ENCODE data around the gene UBE4B.
"Not testable (repeated sequence)": the region's sequence is repeated elsewhere in the genome, so short reads cannot be mapped to it uniquely, and the experiment has no call there.

Gene UBE4B

DNA sequence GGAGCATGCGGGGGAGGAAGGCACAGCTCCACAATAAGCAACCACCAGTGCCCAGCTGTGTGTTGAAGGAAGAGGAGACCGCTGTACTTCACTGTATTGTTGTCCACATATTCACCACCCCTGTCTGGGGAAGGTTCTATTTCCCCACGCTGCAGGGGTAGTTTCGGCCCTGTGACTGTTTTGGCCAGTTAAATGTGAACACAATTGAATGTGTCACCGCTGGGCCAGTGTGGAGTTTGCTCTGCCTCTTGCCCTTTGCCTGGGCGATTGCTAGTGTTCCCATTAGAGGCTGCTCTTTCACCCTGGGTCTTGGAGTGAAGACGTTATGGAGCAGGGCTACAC, 32.6 kb downstream of the UBE4B start:
- H3K4me3 ChIP-seq (ENCODE audit: control insufficient read depth in 1 of 7, extremely low read depth in 1 of 7, insufficient read depth in 4 of 7, low read depth in 2 of 7, low read length in 6 of 7) = no peak overlapping the region
- ChIA-PET CTCF (no interaction called here), POLR2A (no interaction called here)
- no peaks in the 10 kb centered on the region for H3K27me3 ChIP-seq (replicated peaks in 2 of 5; ENCODE audit: control insufficient read depth in 4 of 5, insufficient read depth in 5 of 5, low read length in 4 of 5)
- H3K4me1 ChIP-seq (ENCODE audit: control extremely low read depth in 1 of 4, control insufficient read depth in 4 of 4, insufficient read depth in 4 of 4, low read length in 3 of 4) = peaks cover 11 to 35% (median 31%) of the 10 kb centered on the region in 4 experiments
- peak overlapping the region in 1 of 2 experiments; percentile 80 for H3K27ac ChIP-seq (ENCODE audit: insufficient read depth in 1 of 2, low read depth in 1 of 2, low read length in 2 of 2, poor library complexity in 1 of 2, severe bottlenecking in 2 of 2)
- 100% methylated on average over 4 of the region's 7 CpGs for WGBS (ENCODE audit: insufficient coverage)
- H3K36me3 ChIP-seq (ENCODE audit: control insufficient read depth in 4 of 4, insufficient read depth in 4 of 4, low read length in 3 of 4) = peaks cover 0 to 4% (median 0%) of the 10 kb centered on the region in 4 experiments
- peak in 1 of 3 donors; percentile 14 for DNase-seq
- H3K9me3 ChIP-seq (ENCODE audit: control extremely low read depth in 1 of 5, control insufficient read depth in 4 of 5, insufficient read depth in 2 of 5, low read depth in 1 of 5, low read length in 4 of 5) = no peaks in the 10 kb centered on the region

DNA sequence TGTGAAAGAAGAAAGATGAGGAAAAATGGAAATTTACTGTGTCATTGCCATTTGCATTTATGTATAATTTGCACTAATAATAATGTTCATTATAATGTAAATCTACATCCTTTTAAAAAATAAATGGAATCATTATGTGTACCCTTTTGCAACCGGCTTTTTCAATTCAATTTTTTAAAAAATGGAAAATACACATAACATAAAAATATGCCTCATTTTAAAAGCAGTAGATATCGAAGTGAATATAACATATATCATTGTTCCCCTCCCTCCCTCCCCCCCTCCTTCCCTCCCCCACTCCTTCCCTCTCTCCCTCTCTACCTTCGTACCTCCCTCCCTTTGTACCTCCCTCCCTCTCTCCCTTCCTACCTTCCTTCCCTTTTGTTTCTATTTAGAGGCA, 33.0 kb downstream of the UBE4B start:
- DNase-seq = no peak
- no peak overlapping the region for H3K4me3 ChIP-seq (ENCODE audit: control insufficient read depth in 1 of 7, extremely low read depth in 1 of 7, insufficient read depth in 4 of 7, low read depth in 2 of 7, low read length in 6 of 7)
- H3K36me3 ChIP-seq (ENCODE audit: control insufficient read depth in 4 of 4, insufficient read depth in 4 of 4, low read length in 3 of 4) = peaks cover 0 to 4% (median 0%) of the 10 kb centered on the region in 4 experiments
- H3K9me3 ChIP-seq (ENCODE audit: control extremely low read depth in 1 of 5, control insufficient read depth in 4 of 5, insufficient read depth in 2 of 5, low read depth in 1 of 5, low read length in 4 of 5) = no peaks in the 10 kb centered on the region
- POLR2A ChIA-PET = no interaction called here
- CTCF ChIA-PET = no interaction called here
- H3K4me1 ChIP-seq (ENCODE audit: control extremely low read depth in 1 of 4, control insufficient read depth in 4 of 4, insufficient read depth in 4 of 4, low read length in 3 of 4) = peaks cover 11 to 35% (median 31%) of the 10 kb centered on the region in 4 experiments
- no peaks in the 10 kb centered on the region for H3K27me3 ChIP-seq (replicated peaks in 2 of 5; ENCODE audit: control insufficient read depth in 4 of 5, insufficient read depth in 5 of 5, low read length in 4 of 5)
- WGBS (ENCODE audit: insufficient coverage) = no CpG with 5 or more reads among the region's 3 CpGs
- peak overlapping the region; percentile 47 to 80 for H3K27ac ChIP-seq (ENCODE audit: insufficient read depth in 1 of 2, low read depth in 1 of 2, low read length in 2 of 2, poor library complexity in 1 of 2, severe bottlenecking in 2 of 2)

DNA sequence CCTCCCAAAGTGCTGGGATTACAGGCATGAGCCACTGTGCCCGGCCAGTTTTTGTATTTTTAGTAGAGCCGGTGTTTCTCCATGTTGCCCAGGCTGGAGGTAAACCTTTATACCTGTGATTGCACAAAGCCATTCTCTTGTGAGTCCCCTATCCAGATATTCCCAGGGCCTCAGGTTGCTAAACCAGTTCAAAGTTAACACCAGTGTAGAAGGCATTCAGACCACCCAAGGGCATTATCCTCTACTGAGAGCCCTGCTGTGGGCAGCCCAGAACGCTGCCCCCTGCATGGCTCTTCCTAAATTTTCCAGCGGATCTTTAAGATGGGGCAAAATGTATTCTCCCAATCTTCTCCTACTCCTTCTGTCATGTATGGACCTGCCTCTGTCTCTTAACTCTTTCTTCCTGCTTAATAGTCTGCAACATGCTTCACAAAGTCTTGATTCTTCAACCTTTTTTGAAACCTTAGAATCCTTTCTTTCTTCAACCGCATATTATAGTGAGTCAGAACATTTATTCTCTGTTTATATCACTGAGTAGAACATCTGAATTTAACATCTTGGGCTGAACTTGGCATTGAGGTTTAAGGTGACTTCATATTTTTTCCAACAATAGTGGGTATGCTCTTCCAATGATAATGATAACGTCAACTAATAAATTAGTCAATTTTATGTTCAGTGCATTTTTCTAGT, 36.0 kb downstream of the UBE4B start:
- 98% methylated on average over 5 of the region's 6 CpGs for WGBS (ENCODE audit: insufficient coverage)
- H3K27ac ChIP-seq (ENCODE audit: insufficient read depth in 1 of 2, low read depth in 1 of 2, low read length in 2 of 2, poor library complexity in 1 of 2, severe bottlenecking in 2 of 2) = peak overlapping the region in 1 of 2 experiments; percentile 16

DNA sequence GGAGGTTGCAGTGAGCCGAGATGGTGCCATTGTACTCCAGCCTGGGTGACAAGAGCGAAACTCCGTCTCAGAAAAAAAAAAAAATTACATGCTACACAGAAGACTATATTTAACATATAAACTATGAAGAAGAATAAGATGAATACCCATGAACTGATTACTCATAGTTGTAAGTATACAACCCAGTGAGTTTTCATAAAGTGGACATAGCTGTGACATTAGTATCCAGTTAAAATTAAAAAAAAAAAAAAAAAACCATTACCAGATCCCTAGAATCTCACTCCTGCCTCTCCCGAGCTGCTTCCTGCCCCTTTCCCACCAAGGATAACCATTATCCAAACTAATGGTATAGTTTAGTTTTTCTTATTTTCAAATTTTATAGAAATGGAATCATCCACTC, 37.4 kb downstream of the UBE4B start:
- peaks cover 0 to 6% (median 3%) of the 10 kb centered on the region in 4 experiments for H3K36me3 ChIP-seq (ENCODE audit: control insufficient read depth in 4 of 4, insufficient read depth in 4 of 4, low read length in 3 of 4)
- no peaks in the 10 kb centered on the region for H3K27me3 ChIP-seq (replicated peaks in 2 of 5; ENCODE audit: control insufficient read depth in 4 of 5, insufficient read depth in 5 of 5, low read length in 4 of 5)
- peaks cover 16 to 43% (median 35%) of the 10 kb centered on the region in 4 experiments for H3K4me1 ChIP-seq (ENCODE audit: control extremely low read depth in 1 of 4, control insufficient read depth in 4 of 4, insufficient read depth in 4 of 4, low read length in 3 of 4)
- DNase-seq = no peak
- WGBS (ENCODE audit: insufficient coverage) = no CpG with 5 or more reads among the region's 4 CpGs
- POLR2A ChIA-PET = no interaction called here
- H3K9me3 ChIP-seq (ENCODE audit: control extremely low read depth in 1 of 5, control insufficient read depth in 4 of 5, insufficient read depth in 2 of 5, low read depth in 1 of 5, low read length in 4 of 5) = no peaks in the 10 kb centered on the region
- H3K4me3 ChIP-seq (ENCODE audit: control insufficient read depth in 1 of 7, extremely low read depth in 1 of 7, insufficient read depth in 4 of 7, low read depth in 2 of 7, low read length in 6 of 7) = no peak overlapping the region
- H3K27ac ChIP-seq (ENCODE audit: insufficient read depth in 1 of 2, low read depth in 1 of 2, low read length in 2 of 2, poor library complexity in 1 of 2, severe bottlenecking in 2 of 2) = no peak overlapping the region
- CTCF ChIA-PET = no interaction called here

More for the DNA sequence above, 36.0 kb downstream of the UBE4B start:
- Histone ChIP-seq H3K9me3 (ENCODE audit: control extremely low read depth in 1 of 5, control insufficient read depth in 4 of 5, insufficient read depth in 2 of 5, low read depth in 1 of 5, low read length in 4 of 5) (no peaks in the 10 kb centered on the region), H3K4me1 (ENCODE audit: control extremely low read depth in 1 of 4, control insufficient read depth in 4 of 4, insufficient read depth in 4 of 4, low read length in 3 of 4) (peaks cover 11 to 39% (median 33%) of the 10 kb centered on the region in 4 experiments), H3K36me3 (ENCODE audit: control insufficient read depth in 4 of 4, insufficient read depth in 4 of 4, low read length in 3 of 4) (peaks cover 0 to 6% (median 3%) of the 10 kb centered on the region in 4 experiments), H3K4me3 (ENCODE audit: control insufficient read depth in 1 of 7, extremely low read depth in 1 of 7, insufficient read depth in 4 of 7, low read depth in 2 of 7, low read length in 6 of 7) (no peak overlapping the region), H3K27me3 (replicated peaks in 2 of 5; ENCODE audit: control insufficient read depth in 4 of 5, insufficient read depth in 5 of 5, low read length in 4 of 5) (no peaks in the 10 kb centered on the region)
- ChIA-PET POLR2A (no interaction called here), CTCF (no interaction called here)
- DNase-seq = no peak

DNA sequence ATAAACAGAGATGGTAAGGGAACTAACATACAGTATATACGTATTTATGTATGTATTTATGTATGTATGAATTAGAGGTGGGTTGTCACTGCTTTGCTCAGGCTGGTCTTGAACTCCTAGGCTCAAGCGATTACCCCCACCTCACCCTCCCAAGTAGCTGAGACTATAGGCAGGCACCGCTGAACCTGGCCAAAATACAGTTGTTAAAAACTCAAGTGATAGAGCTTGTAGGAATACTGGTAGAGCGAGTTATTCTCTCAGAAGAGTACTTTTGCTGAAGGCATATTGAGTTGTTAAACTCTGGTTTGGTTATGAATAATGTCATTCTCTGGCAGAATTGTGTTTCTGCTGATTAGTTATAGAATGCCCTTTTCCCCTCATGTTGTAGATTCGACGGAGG, 38.9 kb downstream of the UBE4B start:
- Histone ChIP-seq H3K27ac (ENCODE audit: insufficient read depth in 1 of 2, low read depth in 1 of 2, low read length in 2 of 2, poor library complexity in 1 of 2, severe bottlenecking in 2 of 2) (no peak overlapping the region), H3K27me3 (replicated peaks in 2 of 5; ENCODE audit: control insufficient read depth in 4 of 5, insufficient read depth in 5 of 5, low read length in 4 of 5) (no peaks in the 10 kb centered on the region), H3K4me1 (ENCODE audit: control extremely low read depth in 1 of 4, control insufficient read depth in 4 of 4, insufficient read depth in 4 of 4, low read length in 3 of 4) (peaks cover 8 to 32% (median 25%) of the 10 kb centered on the region in 4 experiments), H3K4me3 (ENCODE audit: control insufficient read depth in 1 of 7, extremely low read depth in 1 of 7, insufficient read depth in 4 of 7, low read depth in 2 of 7, low read length in 6 of 7) (no peak overlapping the region), H3K36me3 (ENCODE audit: control insufficient read depth in 4 of 4, insufficient read depth in 4 of 4, low read length in 3 of 4) (peaks cover 0 to 12% (median 1%) of the 10 kb centered on the region in 4 experiments), H3K9me3 (ENCODE audit: control extremely low read depth in 1 of 5, control insufficient read depth in 4 of 5, insufficient read depth in 2 of 5, low read depth in 1 of 5, low read length in 4 of 5) (no peaks in the 10 kb centered on the region)
- DNase-seq = no peak
- CTCF ChIA-PET = interaction anchor here (0.6 to 1.0 kb wide), 4 partner anchors 55 to 667 kb away, joined by 3 read pairs; partner anchors contain the start of gene KIF1B
- POLR2A ChIA-PET = no interaction called here
- WGBS (ENCODE audit: insufficient coverage) = 100% methylated on average over 1 of the region's 6 CpGs

DNA sequence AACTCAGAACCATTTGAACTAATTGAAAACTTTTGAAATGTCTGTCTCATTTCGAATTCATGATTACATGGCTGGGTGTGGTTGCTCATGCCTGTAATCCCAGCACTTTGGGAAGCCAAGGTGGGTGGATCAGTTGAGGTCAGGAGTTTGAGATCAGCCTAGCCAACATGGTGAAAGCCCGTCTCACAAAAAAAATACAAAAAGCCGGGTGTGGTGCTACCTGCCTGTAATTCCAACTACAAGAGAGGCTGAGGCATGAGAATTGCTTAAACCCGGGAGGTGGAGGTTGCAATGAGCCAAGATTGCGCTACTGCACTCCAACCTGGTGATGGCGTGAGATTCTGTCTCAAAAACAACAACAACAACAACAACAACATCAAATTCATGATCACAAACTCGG, 40.6 kb downstream of the UBE4B start:
- H3K4me1 ChIP-seq (ENCODE audit: control extremely low read depth in 1 of 4, control insufficient read depth in 4 of 4, insufficient read depth in 4 of 4, low read length in 3 of 4) = peaks cover 5 to 22% (median 15%) of the 10 kb centered on the region in 4 experiments
- WGBS (ENCODE audit: insufficient coverage) = 87% methylated on average over 2 of the region's 7 CpGs
- POLR2A ChIA-PET; H3K4me3 ChIP-seq (ENCODE audit: control insufficient read depth in 1 of 7, extremely low read depth in 1 of 7, insufficient read depth in 4 of 7, low read depth in 2 of 7, low read length in 6 of 7); CTCF ChIA-PET; H3K9me3 ChIP-seq (ENCODE audit: control extremely low read depth in 1 of 5, control insufficient read depth in 4 of 5, insufficient read depth in 2 of 5, low read depth in 1 of 5, low read length in 4 of 5); H3K27me3 ChIP-seq (replicated peaks in 2 of 5; ENCODE audit: control insufficient read depth in 4 of 5, insufficient read depth in 5 of 5, low read length in 4 of 5); H3K27ac ChIP-seq (ENCODE audit: insufficient read depth in 1 of 2, low read depth in 1 of 2, low read length in 2 of 2, poor library complexity in 1 of 2, severe bottlenecking in 2 of 2); DNase-seq: not testable (repeated sequence)
- H3K36me3 ChIP-seq (ENCODE audit: control insufficient read depth in 4 of 4, insufficient read depth in 4 of 4, low read length in 3 of 4) = peaks cover 0 to 18% (median 3%) of the 10 kb centered on the region in 4 experiments

DNA sequence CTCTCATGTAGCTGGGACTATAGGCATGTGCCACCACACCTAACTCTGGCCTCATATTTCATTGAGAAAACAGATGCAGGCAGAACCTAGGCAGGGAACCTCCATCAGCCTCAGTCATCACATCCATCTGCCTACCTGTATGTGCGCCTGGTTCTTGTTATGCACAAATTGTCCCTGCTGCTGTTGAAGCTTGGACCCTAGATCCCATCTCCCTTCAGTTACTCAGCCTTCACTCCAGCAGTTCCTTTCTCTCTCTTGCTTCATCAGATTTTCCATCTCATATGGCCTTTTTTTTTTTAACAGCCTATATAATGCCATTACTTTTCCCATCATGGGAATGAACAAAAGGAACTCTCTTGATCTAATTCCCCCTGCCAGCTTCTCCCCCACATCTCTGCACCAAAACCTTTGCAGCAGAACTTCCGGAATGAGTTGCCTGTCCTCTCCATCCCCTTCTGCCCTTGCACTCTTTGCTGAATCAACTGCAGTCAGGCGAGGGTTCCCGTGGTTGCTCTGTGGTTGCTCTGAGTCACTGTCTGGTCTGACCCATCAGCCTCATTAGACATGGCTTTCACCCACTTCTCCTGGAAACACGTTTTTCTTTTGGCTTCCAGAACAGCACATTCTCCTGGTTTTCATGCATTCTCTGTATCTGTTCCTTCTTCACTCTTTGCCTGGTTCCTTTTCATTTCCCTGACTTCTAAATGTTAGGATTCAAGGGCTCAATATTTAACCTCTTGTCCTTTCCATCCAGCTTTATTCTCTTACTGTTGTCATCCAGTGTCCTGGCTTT, 41.5 kb downstream of the UBE4B start:
- ChIA-PET CTCF (interaction anchor here (0.5 to 0.7 kb wide), 2 partner anchors 137 to 488 kb away, joined by 3 read pairs; no protein-coding TSS in a partner anchor), POLR2A (interaction anchor here (0.6 to 1.1 kb wide), 3 partner anchors 10 to 41 kb away, joined by 3 to 4 read pairs (median 3); partner anchors contain the start of gene UBE4B)
- Histone ChIP-seq H3K27ac (ENCODE audit: insufficient read depth in 1 of 2, low read depth in 1 of 2, low read length in 2 of 2, poor library complexity in 1 of 2, severe bottlenecking in 2 of 2) (no peak overlapping the region), H3K9me3 (ENCODE audit: control extremely low read depth in 1 of 5, control insufficient read depth in 4 of 5, insufficient read depth in 2 of 5, low read depth in 1 of 5, low read length in 4 of 5) (no peaks in the 10 kb centered on the region), H3K4me1 (ENCODE audit: control extremely low read depth in 1 of 4, control insufficient read depth in 4 of 4, insufficient read depth in 4 of 4, low read length in 3 of 4) (peaks cover 5 to 22% (median 15%) of the 10 kb centered on the region in 4 experiments), H3K27me3 (replicated peaks in 2 of 5; ENCODE audit: control insufficient read depth in 4 of 5, insufficient read depth in 5 of 5, low read length in 4 of 5) (no peaks in the 10 kb centered on the region), H3K4me3 (ENCODE audit: control insufficient read depth in 1 of 7, extremely low read depth in 1 of 7, insufficient read depth in 4 of 7, low read depth in 2 of 7, low read length in 6 of 7) (no peak overlapping the region), H3K36me3 (ENCODE audit: control insufficient read depth in 4 of 4, insufficient read depth in 4 of 4, low read length in 3 of 4) (peaks cover 0 to 19% (median 6%) of the 10 kb centered on the region in 4 experiments)
- peak; percentile 63 to 89 (median 86) for DNase-seq
- 23% methylated on average over 5 of the region's 5 CpGs for WGBS (ENCODE audit: insufficient coverage)
